Fibroblast of mammary gland (primary cell): ENCODE measurements around the gene FURIN.

Experiments
- DNase-seq: peaks from one replicate; pipeline ENCODE4 v3.0.0-alpha.2; 2010; ENCODE audit warnings: low read depth
- H3K4me3 ChIP-seq: 2 replicates; pipeline ENCODE4 v1.5.1; 2011; ENCODE audit warnings: low read depth, mild to moderate bottlenecking, low read length, moderate library complexity; ENCODE audit not compliant: control insufficient read depth
- CTCF ChIP-seq: conservative IDR thresholded peaks from 2 replicates; pipeline ENCODE4 v1.5.1; 2011; ENCODE audit warnings: low read depth, low read length, inconsistent platforms; ENCODE audit not compliant: control insufficient read depth, insufficient read depth

The FURIN gene

GRCh38 chr15:90887037-90887481 is 18.7 kb downstream of the FURIN start:
- no peak overlapping the region for H3K4me3 ChIP-seq
- no peak for DNase-seq
- no peak for TF ChIP-seq CTCF

- H3K4me3 ChIP-seq = no peak overlapping the region
- no peak for DNase-seq
- TF ChIP-seq CTCF = no peak
Measured at GRCh38 chr15:90889313-90889730, 20.9 kb downstream of the FURIN start.

GRCh38 chr15:90889736-90890456 is 21.5 kb downstream of the FURIN start:
- TF ChIP-seq CTCF = no peak
- no peak overlapping the region for H3K4me3 ChIP-seq
- no peak for DNase-seq

GRCh38 chr15:90890839-90891238 is 22.5 kb downstream of the FURIN start:
- no peak for DNase-seq
- no peak for TF ChIP-seq CTCF

GRCh38 chr15:90891346-90891949 is 23.1 kb downstream of the FURIN start:
- no peak for DNase-seq
- no peak overlapping the region for H3K4me3 ChIP-seq
- no peak for TF ChIP-seq CTCF

More at GRCh38 chr15:90890839-90891238, 22.5 kb downstream of the FURIN start:
- no peak overlapping the region for H3K4me3 ChIP-seq

- H3K4me3 ChIP-seq = no peak overlapping the region
- no peak for TF ChIP-seq CTCF
- no peak for DNase-seq
Measured at GRCh38 chr15:90892023-90892422, 23.6 kb downstream of the FURIN start.
